ENCODE measurements around the gene SHD. TPM values are rescaled to one million over a fixed set of nuclear protein-coding genes. Genes with fewer than 3 reads are reported as not detected.
"Not testable (repeated sequence)": the region's sequence is repeated elsewhere in the genome, so short reads cannot be mapped to it uniquely, and the experiment has no call there.

SHD gene, protein sequence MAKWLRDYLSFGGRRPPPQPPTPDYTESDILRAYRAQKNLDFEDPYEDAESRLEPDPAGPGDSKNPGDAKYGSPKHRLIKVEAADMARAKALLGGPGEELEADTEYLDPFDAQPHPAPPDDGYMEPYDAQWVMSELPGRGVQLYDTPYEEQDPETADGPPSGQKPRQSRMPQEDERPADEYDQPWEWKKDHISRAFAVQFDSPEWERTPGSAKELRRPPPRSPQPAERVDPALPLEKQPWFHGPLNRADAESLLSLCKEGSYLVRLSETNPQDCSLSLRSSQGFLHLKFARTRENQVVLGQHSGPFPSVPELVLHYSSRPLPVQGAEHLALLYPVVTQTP
- 210 and 265 TPM in 2 replicates for polyA plus RNA-seq (2014; cell fraction: cytosol; rRNA removed)
- 520 and 595 TPM in 2 replicates for polyA plus RNA-seq (2014; cell fraction: nucleus; rRNA removed)

DNA sequence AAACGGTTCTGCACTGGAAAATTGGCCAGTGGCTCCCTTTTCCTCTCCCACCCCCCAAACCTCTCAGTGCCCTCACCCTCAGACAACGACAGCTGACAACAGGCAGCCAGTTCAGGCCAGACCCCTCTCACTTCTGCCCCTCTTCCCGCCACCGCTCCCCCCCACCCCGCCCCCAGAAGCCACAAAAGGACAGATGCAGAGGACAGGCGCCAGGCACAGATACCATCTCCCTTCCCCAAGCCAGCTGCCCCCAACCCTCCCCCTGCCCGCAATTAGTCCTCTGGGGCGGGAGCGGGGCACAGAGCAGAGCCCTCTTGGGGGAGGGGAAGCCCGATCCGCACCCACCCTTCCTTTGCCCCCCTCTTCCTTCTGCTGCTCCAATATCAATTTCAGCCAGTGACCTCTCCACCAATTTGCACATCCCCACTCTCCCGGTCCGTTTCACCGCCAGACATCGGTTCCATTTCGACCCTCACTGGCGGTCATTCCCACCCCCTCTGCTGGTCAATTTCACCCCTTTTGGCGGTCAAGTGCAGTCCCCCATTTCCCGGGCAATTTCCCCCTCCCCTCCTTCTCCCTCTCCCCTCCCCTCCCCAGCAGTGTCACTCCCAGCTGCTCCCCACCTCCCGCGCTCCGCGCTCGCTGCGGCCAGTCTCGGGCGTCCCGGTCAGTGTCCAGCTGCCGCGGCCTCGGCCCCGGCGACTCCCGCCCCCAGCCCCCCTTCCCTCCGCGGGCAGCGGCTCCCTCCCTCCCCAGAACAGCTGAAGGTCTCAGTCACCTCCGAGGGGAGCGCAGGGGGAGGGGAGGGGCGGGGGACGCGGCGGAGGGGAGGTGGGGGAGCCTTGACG is at the start of gene SHD:
Gene SHD (plus strand): TSS at position 848 of the 848 bp plus-strand sequence. CDS start 798 bp downstream, outside the sequence.
- peak; percentile 94 for DNase-seq (ENCODE audit: low spot score)

DNA sequence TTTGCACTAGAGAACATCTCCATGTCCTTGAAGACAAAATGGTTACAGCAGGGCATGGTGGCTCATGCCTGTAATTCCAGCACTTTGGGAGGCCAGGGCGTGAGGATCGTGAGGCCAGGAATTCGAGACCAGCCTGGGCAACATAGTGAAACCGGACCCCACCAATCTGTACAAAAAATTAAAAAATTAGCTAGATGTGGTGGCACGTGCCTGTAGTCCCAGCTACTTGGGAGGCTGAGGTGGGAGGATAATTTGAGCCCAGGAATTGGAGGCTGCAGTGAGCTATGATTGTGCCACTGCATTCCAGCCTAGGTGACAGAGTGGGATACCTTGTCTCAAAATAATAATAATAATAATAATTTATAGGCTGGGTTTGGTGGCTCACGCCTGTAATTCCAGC is 48.8 kb upstream of the SHD start:
- not testable (repeated sequence) for DNase-seq (ENCODE audit: low spot score)

DNA sequence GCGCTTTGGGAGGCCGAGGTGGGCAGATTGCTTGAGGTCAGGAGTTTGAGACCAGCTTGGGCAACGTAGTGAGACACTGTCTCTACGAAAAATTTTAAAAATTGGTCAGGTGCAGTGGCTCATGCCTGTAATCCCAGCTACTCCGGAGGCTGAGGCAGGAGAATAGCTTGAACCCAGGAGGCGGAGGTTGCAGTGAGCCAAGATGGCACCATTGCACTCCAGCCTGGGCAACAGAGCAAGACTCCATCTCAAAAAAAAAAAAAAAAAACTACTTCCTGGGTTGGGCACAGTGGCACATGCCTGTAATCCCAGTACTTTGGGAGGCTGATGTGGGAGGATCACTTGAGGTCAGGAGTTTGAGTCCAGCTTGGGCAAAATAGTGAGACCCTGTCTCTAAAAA is 47.5 kb upstream of the SHD start:
- DNase-seq (ENCODE audit: low spot score) = not testable (repeated sequence)

GRCh38 chr19:4232139-4232538 is 46.9 kb upstream of the SHD start:
- DNase-seq (ENCODE audit: low spot score) = not testable (repeated sequence)

DNA sequence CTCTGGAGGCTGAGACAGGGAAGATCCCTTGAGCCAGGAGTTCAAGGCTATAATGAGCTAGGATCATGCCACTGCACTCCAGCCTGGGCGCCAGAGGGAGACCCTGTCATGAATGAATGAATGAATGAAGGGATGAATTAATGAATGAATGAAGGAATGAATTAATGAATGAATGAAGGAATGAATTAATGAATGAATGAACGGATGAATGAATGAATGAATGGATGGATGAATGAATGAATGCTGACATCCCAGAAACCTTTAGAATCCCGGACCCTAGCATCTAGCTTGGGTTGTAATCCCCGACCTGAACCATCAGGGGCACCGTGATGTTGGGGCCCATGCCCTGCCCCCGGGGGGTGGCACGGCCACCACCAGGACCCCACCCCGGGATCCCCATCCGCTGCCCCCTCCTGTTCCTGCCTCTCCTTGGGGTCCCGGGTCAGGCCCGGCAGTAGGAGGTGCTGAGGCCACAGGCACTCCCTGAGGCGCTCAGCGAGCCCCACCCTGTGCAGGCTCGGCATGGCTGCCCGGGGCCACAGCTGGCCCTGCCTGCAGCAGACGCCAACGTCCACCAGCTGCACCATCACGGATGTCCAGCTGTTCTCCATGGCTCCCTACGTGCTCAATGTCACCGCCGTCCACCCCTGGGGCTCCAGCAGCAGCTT is 46.3 kb upstream of the SHD start:
- DNase-seq (ENCODE audit: low spot score) = no peak

DNA sequence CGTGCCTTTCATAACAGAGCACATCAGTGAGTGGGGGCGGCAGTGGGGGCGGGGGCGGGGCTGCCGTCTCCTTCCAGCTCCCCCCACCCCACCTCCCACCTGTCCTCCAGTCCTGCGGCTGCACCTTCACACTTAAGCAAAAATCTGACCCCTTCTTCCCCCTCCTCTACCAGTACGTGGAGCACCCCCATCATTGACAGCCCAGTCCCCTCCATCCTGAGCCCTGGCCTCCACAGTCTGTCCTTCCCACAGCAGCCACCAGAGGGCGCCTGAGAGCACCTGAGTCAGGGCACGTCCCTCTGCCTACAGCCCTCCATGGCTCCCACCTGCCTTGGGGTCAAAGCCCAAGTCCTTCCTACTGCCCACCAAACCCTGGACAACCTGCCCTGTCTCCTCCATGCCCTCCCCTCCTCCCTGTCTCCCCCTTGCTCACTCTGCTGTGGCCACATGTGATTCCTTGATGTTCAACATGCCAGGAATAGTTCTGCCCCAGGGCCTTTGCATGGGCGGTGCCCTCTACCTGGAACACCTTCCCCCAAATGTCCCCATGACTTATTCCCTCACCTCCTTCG is 45.7 kb upstream of the SHD start:
- DNase-seq (ENCODE audit: low spot score) = peak; percentile 52

DNA sequence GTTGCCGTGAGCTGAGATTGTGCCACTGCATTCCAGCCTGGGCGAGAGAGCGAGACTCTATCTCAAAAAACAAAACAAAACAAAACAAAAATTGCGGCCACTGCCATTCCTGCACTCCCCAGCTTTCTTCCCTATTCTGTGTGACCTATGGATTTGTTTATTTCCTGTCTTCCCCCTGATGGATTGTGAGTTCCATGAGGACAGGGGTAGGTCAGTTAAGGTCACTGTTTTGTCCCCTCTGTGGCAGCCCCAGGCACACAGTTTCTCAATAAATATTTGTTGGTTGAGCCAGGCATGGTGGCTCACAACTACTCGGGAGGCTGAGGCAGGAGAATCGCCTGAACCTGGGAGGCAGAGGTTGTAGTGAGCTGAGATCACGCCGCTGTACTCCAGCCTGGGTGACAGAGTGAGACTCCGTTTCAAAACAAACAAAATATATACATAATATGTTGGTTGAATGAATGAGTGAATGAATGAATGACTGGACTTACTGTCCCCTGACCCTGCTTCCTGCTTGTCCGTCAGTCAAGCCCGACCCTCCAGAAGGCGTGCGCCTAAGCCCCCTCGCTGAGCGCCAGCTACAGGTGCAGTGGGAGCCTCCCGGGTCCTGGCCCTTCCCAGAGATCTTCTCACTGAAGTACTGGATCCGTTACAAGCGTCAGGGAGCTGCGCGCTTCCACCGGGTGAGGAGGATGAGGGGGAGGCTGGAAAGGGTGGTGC is 44.8 kb upstream of the SHD start:
- DNase-seq (ENCODE audit: low spot score) = no peak

- no peak for DNase-seq (ENCODE audit: low spot score)
Observed at GRCh38 chr19:4234862-4235201, 44.2 kb upstream of the SHD start.

GRCh38 chr19:4237510-4237909 is 41.6 kb upstream of the SHD start:
- not testable (repeated sequence) for DNase-seq (ENCODE audit: low spot score)

- DNase-seq (ENCODE audit: low spot score) = no peak
Observed at GRCh38 chr19:4238831-4239230, 40.2 kb upstream of the SHD start.

GRCh38 chr19:4241824-4242430 is 37.1 kb upstream of the SHD start:
- no peak for DNase-seq (ENCODE audit: low spot score)

- not testable (repeated sequence) for DNase-seq (ENCODE audit: low spot score)
Observed at GRCh38 chr19:4245938-4246337, 33.1 kb upstream of the SHD start.

GRCh38 chr19:4246767-4247593 is 32.1 kb upstream of the SHD start, which contains the start of gene YJU2:
YJU2 (plus strand) TSS chr19:4247080; CDS start chr19:4247147, 67 bp downstream.
- DNase-seq (ENCODE audit: low spot score) = peak; percentile 99

DNA sequence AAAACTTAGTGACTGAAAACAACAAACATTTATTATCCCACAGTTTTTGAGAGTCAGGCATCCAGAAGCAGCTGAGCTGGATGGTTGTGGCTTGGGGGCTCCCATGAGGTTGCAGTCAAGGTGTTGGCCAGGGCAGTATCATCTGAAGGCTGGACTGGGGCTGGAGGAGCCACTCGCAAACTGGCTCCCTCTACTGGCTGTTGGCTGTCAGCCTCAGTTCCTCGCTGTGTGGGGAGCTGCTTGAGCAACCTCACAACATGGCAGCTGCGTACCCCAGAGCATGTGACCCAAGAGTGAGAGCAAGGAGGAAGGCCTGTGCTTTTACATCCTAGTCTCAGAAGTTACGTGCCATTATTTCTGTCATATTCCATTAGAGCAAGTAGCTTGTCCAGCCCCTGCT is 22.5 kb upstream of the SHD start:
- no peak for DNase-seq (ENCODE audit: low spot score)

DNA sequence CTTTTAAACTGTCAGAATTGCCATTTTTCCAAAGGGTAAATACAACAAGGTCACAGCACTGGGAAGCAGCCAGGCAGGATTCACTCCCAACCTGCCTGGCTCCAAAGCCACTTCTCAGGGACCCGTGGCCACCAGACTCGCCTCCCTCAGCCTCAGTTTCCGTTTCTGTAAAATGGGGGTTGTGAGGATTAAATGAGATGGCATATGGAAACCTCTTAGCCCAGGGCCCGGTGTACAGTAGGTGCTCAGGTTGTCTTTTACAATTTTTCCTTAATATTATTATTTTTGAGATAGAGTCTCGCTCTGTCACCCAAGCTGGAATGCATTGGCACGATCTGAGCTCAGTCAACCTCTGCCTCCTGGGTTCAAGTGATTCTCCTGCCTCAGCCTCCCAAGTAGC is 22.0 kb upstream of the SHD start:
- DNase-seq (ENCODE audit: low spot score) = no peak

GRCh38 chr19:4258181-4258580 is 20.9 kb upstream of the SHD start:
- DNase-seq (ENCODE audit: low spot score) = no peak

GRCh38 chr19:4260613-4261191 is 18.4 kb upstream of the SHD start:
- no peak for DNase-seq (ENCODE audit: low spot score)

DNA sequence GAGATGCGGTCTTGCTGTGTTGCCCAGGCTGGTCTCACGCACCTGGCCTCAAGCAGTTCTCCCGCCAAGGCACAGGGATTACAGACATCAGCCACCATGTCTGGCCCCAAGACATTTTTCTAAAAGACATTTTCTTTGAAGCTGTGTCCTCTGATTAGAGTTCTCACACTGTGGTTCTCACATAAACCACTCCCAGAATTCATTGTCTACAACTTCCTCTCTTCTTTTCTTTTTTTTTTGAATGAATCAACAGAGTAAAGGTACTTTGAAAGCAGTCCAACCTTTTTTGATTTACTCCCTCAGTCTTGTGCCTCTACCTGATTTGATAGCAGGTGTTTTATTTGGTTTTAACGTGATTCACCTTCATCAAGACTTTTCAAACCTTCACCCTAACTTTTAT is 14.3 kb upstream of the SHD start:
- no peak for DNase-seq (ENCODE audit: low spot score)

- DNase-seq (ENCODE audit: low spot score) = no peak
Observed at GRCh38 chr19:4266253-4267000, 12.6 kb upstream of the SHD start.

Data from SK-N-DZ (cell line).